ENCODE results near the gene PYCR2. TPM values are rescaled to one million over a fixed set of nuclear protein-coding genes. Genes with fewer than 3 reads are reported as not detected.

Gene PYCR2
- total RNA-seq: 100 to 1,000 TPM; 114 to 115 TPM

DNA sequence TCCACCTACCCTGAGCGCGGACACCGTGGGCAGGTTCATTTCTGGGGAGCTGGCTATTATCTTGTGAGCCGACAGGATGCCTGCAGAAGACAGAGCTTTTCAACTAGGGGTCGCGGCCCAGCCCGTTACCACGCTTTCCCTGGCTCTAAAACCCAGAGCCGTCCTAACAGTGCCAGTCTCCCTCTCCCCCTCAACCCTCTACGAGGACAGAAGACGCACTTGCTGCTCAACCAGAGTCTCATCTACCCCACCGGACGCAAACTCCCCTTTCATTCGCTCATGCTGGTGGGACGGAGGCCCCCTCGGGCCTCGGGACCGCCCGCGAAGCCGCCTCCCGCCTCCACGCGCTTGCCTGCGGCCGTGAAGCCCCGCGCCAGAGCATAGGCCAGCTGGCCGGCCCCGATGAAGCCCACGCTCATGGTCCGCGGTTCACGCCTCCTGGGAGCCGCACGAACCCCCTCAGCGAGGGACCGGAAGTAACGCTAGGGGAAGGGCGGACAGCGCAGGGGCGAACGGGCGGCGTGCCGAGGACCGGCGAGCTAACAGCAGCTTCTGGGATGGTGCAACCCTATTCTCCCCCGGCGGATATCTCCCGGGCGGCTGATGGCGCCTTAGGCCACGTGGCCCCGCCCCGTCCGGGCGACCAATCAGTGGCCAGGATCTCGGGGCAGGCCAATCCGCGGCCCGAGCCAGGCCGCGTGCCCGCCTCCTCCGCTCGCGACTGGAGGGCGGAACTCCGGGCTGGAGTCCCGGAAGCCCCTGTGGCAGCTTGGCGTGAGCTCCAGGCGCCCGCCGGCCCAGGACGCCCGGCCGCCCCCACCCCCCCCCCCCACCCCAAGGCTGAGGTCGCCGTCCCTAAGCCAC, at the start of gene PYCR2:
TSS of gene PYCR2 (minus strand) at position 559 of the 864 bp plus-strand sequence. CDS start at position 419, 140 bp downstream.

DNA sequence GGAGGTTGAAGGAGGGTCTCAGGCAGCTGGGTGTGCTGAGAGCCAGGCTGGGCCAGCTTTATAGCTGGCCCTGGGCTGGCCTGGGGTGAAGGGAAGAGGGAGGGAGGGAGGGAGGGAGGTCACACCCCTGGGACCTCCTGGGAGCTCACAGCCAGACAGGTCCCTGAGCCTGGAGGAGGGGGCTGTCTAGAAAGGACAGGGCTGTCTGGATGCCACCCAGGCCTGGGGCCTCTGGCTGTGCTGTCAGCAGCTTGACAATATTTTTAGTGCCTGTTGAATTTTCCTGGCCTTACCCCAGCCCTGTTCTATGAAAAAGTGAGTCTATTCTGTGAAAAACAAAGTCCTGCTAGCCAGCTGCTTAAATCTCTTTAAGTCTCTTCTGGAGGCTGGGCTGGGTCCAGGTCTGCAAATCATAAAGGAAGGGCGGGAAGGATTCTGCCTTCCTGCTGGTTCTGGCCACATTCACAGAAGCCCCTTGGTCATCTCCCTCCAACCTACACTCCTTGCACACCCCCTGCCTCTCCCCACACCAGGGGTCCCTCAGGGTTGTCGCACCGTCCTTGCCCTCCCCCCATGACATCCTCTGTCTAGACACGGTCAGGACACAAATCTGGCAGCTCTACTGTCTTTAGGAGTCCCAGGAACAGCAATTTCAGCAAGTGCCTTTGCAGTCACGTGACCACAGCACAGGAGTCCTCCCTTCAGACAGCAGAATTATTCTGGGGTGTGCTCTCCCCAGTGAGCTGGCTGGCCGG, 17.3 kb upstream of the PYCR2 start, which contains the start of gene LEFTY2:
TSS of gene LEFTY2 (minus strand) at position 34 of the 755 bp plus-strand sequence. CDS start 80 bp downstream, outside the sequence.

DNA sequence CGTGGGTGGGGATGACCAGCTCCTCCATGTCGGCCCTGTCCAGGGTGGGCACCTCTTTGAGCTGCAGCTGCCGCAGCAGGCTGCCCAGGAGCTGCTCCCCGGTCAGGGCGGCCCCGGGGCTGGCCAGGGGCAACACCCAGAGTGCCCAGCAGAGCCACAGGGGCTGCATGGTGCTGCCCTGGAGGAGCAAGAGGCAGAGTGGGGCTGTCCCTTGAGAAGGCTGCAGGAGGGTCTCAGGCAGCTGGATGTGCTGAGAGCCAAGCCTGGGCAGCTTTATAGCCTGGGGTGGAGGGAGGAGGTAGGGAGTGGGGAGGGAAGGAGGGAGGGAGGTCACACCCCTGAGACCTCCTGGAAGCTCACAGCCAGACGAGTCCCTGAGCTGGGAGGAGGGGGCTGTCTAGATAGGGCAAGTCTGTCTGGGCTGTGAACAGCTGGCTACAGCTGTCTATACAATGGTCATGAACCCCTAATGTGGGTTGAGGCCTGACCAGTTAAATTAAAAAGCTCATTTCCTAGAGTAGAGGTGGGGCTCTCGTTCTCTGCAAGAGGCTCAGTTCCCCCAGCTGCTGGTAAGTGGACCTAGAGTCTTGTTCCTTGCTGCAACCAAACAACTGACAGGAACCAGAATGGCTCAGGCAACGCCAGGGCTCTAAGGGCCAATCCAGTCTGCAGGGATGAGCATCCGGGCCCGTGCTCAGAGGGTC, 35.0 kb downstream of the PYCR2 start, which contains the start of gene LEFTY1:
TSS of gene LEFTY1 (minus strand) at position 249 of the 704 bp plus-strand sequence. CDS start at position 169, 80 bp downstream.

DNA sequence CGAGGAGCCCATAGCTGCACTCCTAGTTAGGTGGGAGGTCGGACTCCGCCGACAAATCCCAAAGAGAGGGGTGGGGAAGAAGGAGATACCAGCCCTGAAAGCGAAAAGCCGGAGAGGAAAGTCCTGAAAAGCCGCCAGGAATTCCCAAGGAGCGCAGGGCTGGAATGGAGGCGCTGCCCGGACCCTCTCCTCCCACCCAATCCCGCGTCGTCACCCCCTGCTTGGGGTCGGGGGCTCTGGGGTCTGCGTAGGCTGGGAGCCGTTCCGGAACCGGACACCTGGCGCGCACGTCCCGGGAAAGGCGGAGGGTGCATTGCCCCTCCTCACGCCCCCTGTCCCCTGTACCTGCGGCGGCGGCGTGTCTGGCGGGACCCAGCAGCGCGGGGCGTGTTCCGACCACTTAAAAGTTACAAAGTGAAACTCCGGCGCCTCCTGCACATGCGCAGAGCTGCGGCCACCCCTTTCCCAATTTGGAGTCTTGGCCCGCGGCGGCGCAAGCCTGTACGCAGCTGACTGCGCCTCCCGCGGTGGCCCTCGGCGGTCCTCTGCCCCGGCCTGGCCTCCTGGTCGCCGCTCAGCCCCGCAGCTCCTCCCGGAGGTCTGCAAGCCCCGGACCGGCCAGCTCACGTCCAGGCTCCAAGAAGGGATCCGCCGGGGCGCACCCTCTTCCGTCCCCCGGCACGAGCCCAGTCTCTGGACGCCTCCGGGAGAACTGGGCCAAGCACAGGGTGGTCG, 41.9 kb downstream of the PYCR2 start, which contains the start of gene TMEM63A:
TSS of gene TMEM63A (minus strand) at position 422 of the 735 bp plus-strand sequence. CDS start 4,800 bp downstream, outside the sequence.

Small RNA genes lying within 50 kb of the gene (microRNA-seq; reads per million reads assigned to microRNA genes)
- 0.83 reads per million for gene MIR6741 (ENCODE audit: borderline microRNAs expressed, borderline replicate concordance)

Other genes with a start within 250 kb of the PYCR2 start
- 100 to 1,000 TPM; 217 to 226 TPM for gene SRP9, start 146.4 kb downstream of the PYCR2 start, total RNA-seq
- gene EPHX1, start 114.1 kb downstream of the PYCR2 start, total RNA-seq: 1 to 10 TPM; 1.4 to 1.8 TPM
- gene TMEM63A, start 41.9 kb downstream of the PYCR2 start, total RNA-seq: 100 to 1,000 TPM; 241 to 250 TPM
- gene LEFTY1, start 35.1 kb downstream of the PYCR2 start, total RNA-seq: under 1 TPM in 1 of 2 experiments, not detected in 1; 0.19 TPM
- not detected for gene LEFTY2, start 17.0 kb upstream of the PYCR2 start, total RNA-seq
- 10 to 100 TPM; 16.6 to 17.2 TPM for gene SDE2, start 75.1 kb upstream of the PYCR2 start, total RNA-seq
- 100 to 1,000 TPM; 648 to 657 TPM for gene H3-3A, start 138.5 kb upstream of the PYCR2 start, total RNA-seq